Ovary (tissue), 9 donors: ENCODE data around the gene CHCHD3. TPM values are rescaled to one million over a fixed set of nuclear protein-coding genes. Genes with fewer than 3 reads are reported as not detected.

Experiments used
- DNase-seq, 5 donors: peaks; one replicate each; pipeline ENCODE4 v3.0.0-alpha.2; 2019 to 2020
- H3K27ac ChIP-seq, 2 donors: fragments of 200-600 bp; one replicate each; pipeline versions ENCODE4 v1.5.1 to v1.8.0; 2019 to 2022
- H3K27me3 ChIP-seq: fragments of 200-600 bp; one replicate; pipeline ENCODE4 v1.8.0; 2022
- H3K36me3 ChIP-seq: fragments of 200-600 bp; sonication (generic); one replicate; pipeline ENCODE4 v1.5.1; 2019
- H3K4me1 ChIP-seq: one replicate; pipeline ENCODE4 v1.8.1; 2013; ENCODE audit warnings: mild to moderate bottlenecking, moderate library complexity; ENCODE audit not compliant: insufficient read depth
- H3K4me3 ChIP-seq: fragments of 200-600 bp; sonication (generic); one replicate; pipeline ENCODE4 v1.5.1; 2017
- H3K9me3 ChIP-seq, 2 donors: fragments of 200-600 bp in 1 of 2; sonication (generic) in 1 of 2; one replicate each; pipeline versions ENCODE4 v1.5.1 to v1.8.1; 2013 to 2019; ENCODE audit warnings: mild to moderate bottlenecking in 1 of 2, moderate library complexity in 1 of 2
- CTCF ChIP-seq, 3 donors: fragments of 450-650 bp in 2 of 3; fragments of 200-600 bp in 1 of 3; IDR thresholded peaks; one replicate each; pipeline versions ENCODE4 v1.5.1 to v1.8.0; 2016 to 2022; ENCODE audit warnings: antibody characterized with exemption in 3 of 3, mild to moderate bottlenecking in 1 of 3
- EP300 ChIP-seq: sonication (generic); formaldehyde crosslinking; IDR thresholded peaks from one replicate; pipeline ENCODE4 v1.6.1; 2017; ENCODE audit warnings: antibody characterized with exemption
- POLR2A ChIP-seq: fragments of 450-650 bp; IDR thresholded peaks from one replicate; pipeline ENCODE4 v1.6.1; 2017; ENCODE audit warnings: antibody characterized with exemption, mild to moderate bottlenecking, moderate library complexity
- WGBS, 3 donors: extraction: QIAGEN DNeasy Blood & Tissue Kit in 1 of 3; methylation state at CpG; one replicate each; pipeline versions ENCODE4 v1.1.5 to v1.1.7; 2013 to 2017; 5-methylcytosine and 5-hydroxymethylcytosine counted together
- intact Hi-C, 4 donors: fragments of 100-400 bp; cut with DNase I; formaldehyde crosslinking; loops; one replicate each; pipeline versions ENCODE4 v1.11.0 to v1.15.1; 2022 to 2023
- polyA plus RNA-seq, 2 donors: library from polyadenylated mRNA; stranded (reverse); fragments of 200-250 nt in 1 of 2; fragments of 350-450 nt in 1 of 2; fragmentation: Illumina TruSeq in 1 of 2; extraction: RNeasy Lipid Tissue Mini Kit (QIAGEN cat#74804) in 1 of 2; gene quantifications; one replicate each; pipeline ENCODE4 v1.2.3, GENCODE V29; 2013 to 2014
- total RNA-seq, 7 donors: library from RNA; depleted of rRNA in 2 of 7; stranded (reverse); fragments of >200 nt in 2 of 7; fragmentation: NEBNext Ultra II Directional in 3 of 7; extraction: Animal tissue kit (Norgen Biotek cat#: 25700) in 3 of 7; gene quantifications; one replicate each; pipeline versions ENCODE4 v1.1.0 to v1.2.4, GENCODE V29; 2016 to 2023
- donor health status: DM: no; HTN: no; CAD: no; lungs with moderate emphysema.
- donor health status: DM: no; HTN: no; CAD: no.
- donor health status: Bipolar disorder and iron deficiency.
- donor health status: DM: yes; HTN: yes; CAD: no.
- donor health status: DM: no; HTN: no; CAD: no.
- donor health status: DM: yes; HTN: yes; CAD: no.

CHCHD3 gene
- total and polyA plus RNA-seq, 9 donors = 31.4 to 59.1 (median 36.7) TPM

DNA sequence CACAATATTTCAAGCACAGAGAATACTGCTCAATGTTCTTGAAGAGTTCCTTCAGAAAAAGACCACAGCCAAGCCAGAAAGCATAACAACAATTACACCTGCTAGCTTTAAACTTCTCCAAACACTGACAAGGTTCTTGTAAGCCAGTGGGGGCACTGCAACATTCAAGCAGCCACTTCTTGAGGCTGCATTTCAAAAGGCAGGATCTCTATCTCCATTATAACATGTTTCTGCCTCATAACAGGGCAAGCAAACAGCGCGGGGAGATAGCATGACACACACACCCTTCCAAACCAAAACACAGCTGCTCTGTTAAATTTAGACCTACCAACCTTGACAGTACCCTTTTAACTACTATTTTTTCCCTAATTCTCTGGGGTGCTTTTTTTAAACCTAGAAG lies 30.8 kb downstream of the CHCHD3 start:
- no peak for TF ChIP-seq POLR2A
- no peak for TF ChIP-seq EP300
- no peak for TF ChIP-seq CTCF (IDR thresholded peaks at IDR 0.05)
- peak in 2 of 5 donors; percentile 15 to 21 for DNase-seq
- H3K36me3 ChIP-seq = no peaks in the 10 kb centered on the region
- H3K27me3 ChIP-seq = no peaks in the 10 kb centered on the region
- 5 to 8% (median 5%) methylated on average over 2 of the region's 2 CpGs for WGBS, 3 donors
- peaks cover 5% of the 10 kb centered on the region for H3K4me1 ChIP-seq
- intact Hi-C loops = no loop called here
- H3K9me3 ChIP-seq = no peaks in the 10 kb centered on the region
- no peak overlapping the region for H3K27ac ChIP-seq
- no peak overlapping the region for H3K4me3 ChIP-seq

- Histone ChIP-seq H3K4me3 (no peak overlapping the region), H3K27ac (no peak overlapping the region), H3K27me3 (no peaks in the 10 kb centered on the region), H3K4me1 (peaks cover 5% of the 10 kb centered on the region), H3K36me3 (no peaks in the 10 kb centered on the region), H3K9me3 (no peaks in the 10 kb centered on the region)
- no peak for TF ChIP-seq POLR2A
- intact Hi-C loops = no loop called here
- no peak for DNase-seq
- 55 to 67% (median 64%) methylated on average over 5 of the region's 5 CpGs for WGBS, 3 donors
Observed at GRCh38 chr7:133050200-133050995, 31.5 kb downstream of the CHCHD3 start.

GRCh38 chr7:133048589-133048988 lies 33.3 kb downstream of the CHCHD3 start:
- no peaks in the 10 kb centered on the region for H3K27me3 ChIP-seq

GRCh38 chr7:133047321-133047720 lies 34.6 kb downstream of the CHCHD3 start:
- H3K4me1 ChIP-seq = peaks cover 5% of the 10 kb centered on the region
- 50 to 64% (median 60%) methylated on average over 2 of the region's 2 CpGs for WGBS, 3 donors
- H3K9me3 ChIP-seq = no peaks in the 10 kb centered on the region
- no peak for DNase-seq
- no peak overlapping the region for H3K4me3 ChIP-seq
- no peak for TF ChIP-seq POLR2A
- no peak for TF ChIP-seq EP300
- no peak for TF ChIP-seq CTCF (IDR thresholded peaks at IDR 0.05)
- H3K27ac ChIP-seq = no peak overlapping the region
- intact Hi-C loops = no loop called here
- H3K27me3 ChIP-seq = no peaks in the 10 kb centered on the region
- no peaks in the 10 kb centered on the region for H3K36me3 ChIP-seq

More at GRCh38 chr7:133048589-133048988, 33.3 kb downstream of the CHCHD3 start:
- H3K9me3 ChIP-seq = no peaks in the 10 kb centered on the region
- H3K36me3 ChIP-seq = no peaks in the 10 kb centered on the region
- TF ChIP-seq CTCF (IDR thresholded peaks at IDR 0.05) (no peak), POLR2A (no peak), EP300 (no peak)
- DNase-seq = no peak
- no peak overlapping the region for H3K27ac ChIP-seq
- 81 to 87% (median 86%) methylated on average over 4 of the region's 4 CpGs for WGBS, 3 donors
- H3K4me1 ChIP-seq = peaks cover 5% of the 10 kb centered on the region
- intact Hi-C loops = no loop called here
- H3K4me3 ChIP-seq = no peak overlapping the region
